SK-N-SH (cell line): Measurements from ENCODE around the gene KY.

ENCODE experiments used
- EP300 ChIP-seq, 2 experiments: IDR thresholded peaks; 2 replicates each; pipeline versions ENCODE4 v1.4.0 to v1.6.1; 2012; ENCODE audit warnings: borderline replicate concordance in 1 of 2, low read depth in 1 of 2, low read length in 1 of 2
- GABPA ChIP-seq: IDR thresholded peaks from 2 replicates; pipeline ENCODE4 v1.4.0; 2012; ENCODE audit warnings: low read depth, mild to moderate bottlenecking
- GATA2 ChIP-seq: sonication (generic); formaldehyde crosslinking; IDR thresholded peaks from 2 replicates; pipeline ENCODE4 v1.5.0; 2020; ENCODE audit warnings: mild to moderate bottlenecking, missing genetic modification reagents
- JUND ChIP-seq: IDR thresholded peaks from 2 replicates; pipeline ENCODE4 v1.4.0; 2012
- PBX3 ChIP-seq: IDR thresholded peaks from 2 replicates; pipeline ENCODE4; 2012
- POLR2AphosphoS5 ChIP-seq: IDR thresholded peaks from 2 replicates; pipeline ENCODE4 v1.6.1; 2012; ENCODE audit warnings: low read depth, low read length
- RFX5 ChIP-seq: IDR thresholded peaks from 2 replicates; pipeline ENCODE4 v1.6.1; 2012; ENCODE audit warnings: mild to moderate bottlenecking, improper control_type of control experiment, low read length
- TEAD4 ChIP-seq: IDR thresholded peaks from 2 replicates; pipeline ENCODE4 v1.4.0; 2012; ENCODE audit warnings: mild to moderate bottlenecking, borderline replicate concordance; ENCODE audit not compliant: insufficient read depth
- YY1 ChIP-seq: IDR thresholded peaks from 2 replicates; pipeline ENCODE4 v1.4.0; 2012; ENCODE audit warnings: low read depth, mild to moderate bottlenecking
- TF ChIP-seq, protein P1 (sequence below): fragments of 150-350 bp; IDR thresholded peaks from 2 replicates; pipeline ENCODE4 v1.6.1; 2017; ENCODE audit warnings: antibody characterized with exemption, low read length, low read depth, borderline replicate concordance
- TF ChIP-seq, protein P2 (sequence below): fragments of 200-600 bp; sonication (generic); IDR thresholded peaks from 2 replicates; pipeline ENCODE4 v1.6.1; 2017; ENCODE audit warnings: antibody characterized with exemption, mild to moderate bottlenecking, moderate library complexity

- TF ChIP-seq GABPA (no peak), RFX5 (no peak), JUND (no peak), POLR2AphosphoS5 (no peak), EP300 (IDR thresholded peaks at IDR 0.05; ENCODE audit: borderline replicate concordance in 1 of 2, low read depth in 1 of 2, low read length in 1 of 2) (no peak), YY1 (no peak), GATA2 (no peak), TEAD4 (no peak), PBX3 (no peak)
- TF ChIP-seq, protein P1, sequence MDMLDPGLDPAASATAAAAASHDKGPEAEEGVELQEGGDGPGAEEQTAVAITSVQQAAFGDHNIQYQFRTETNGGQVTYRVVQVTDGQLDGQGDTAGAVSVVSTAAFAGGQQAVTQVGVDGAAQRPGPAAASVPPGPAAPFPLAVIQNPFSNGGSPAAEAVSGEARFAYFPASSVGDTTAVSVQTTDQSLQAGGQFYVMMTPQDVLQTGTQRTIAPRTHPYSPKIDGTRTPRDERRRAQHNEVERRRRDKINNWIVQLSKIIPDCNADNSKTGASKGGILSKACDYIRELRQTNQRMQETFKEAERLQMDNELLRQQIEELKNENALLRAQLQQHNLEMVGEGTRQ: no peak
- TF ChIP-seq, protein P2, sequence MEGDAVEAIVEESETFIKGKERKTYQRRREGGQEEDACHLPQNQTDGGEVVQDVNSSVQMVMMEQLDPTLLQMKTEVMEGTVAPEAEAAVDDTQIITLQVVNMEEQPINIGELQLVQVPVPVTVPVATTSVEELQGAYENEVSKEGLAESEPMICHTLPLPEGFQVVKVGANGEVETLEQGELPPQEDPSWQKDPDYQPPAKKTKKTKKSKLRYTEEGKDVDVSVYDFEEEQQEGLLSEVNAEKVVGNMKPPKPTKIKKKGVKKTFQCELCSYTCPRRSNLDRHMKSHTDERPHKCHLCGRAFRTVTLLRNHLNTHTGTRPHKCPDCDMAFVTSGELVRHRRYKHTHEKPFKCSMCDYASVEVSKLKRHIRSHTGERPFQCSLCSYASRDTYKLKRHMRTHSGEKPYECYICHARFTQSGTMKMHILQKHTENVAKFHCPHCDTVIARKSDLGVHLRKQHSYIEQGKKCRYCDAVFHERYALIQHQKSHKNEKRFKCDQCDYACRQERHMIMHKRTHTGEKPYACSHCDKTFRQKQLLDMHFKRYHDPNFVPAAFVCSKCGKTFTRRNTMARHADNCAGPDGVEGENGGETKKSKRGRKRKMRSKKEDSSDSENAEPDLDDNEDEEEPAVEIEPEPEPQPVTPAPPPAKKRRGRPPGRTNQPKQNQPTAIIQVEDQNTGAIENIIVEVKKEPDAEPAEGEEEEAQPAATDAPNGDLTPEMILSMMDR: no peak
These were observed 87.2 kb downstream of the KY start for GRCh38 chr3:134563601-134564000.
